SK-N-SH treated with all-trans-retinoic acid at 6 μM for 48 hours (cell line): Measurements from ENCODE around the gene HADHA.

Experiments
- ARNTL ChIP-seq: fragments of 450-650 bp; formaldehyde crosslinking; IDR thresholded peaks from 2 replicates; pipeline ENCODE4 v1.5.0; 2020; ENCODE audit warnings: low read depth, mild to moderate bottlenecking, moderate library complexity, borderline replicate concordance
- SNAI2 ChIP-seq: fragments of 250-450 bp; sonication (Bioruptor Pico); IDR thresholded peaks from 2 replicates; pipeline ENCODE4 v1.5.0; 2020; ENCODE audit warnings: mild to moderate bottlenecking, moderate library complexity
- TCF4 ChIP-seq: fragments of 250-450 bp; sonication (Bioruptor Pico); IDR thresholded peaks from 2 replicates; pipeline ENCODE4 v1.8.0; 2021; ENCODE audit warnings: mild to moderate bottlenecking, moderate library complexity, borderline replicate concordance
- TOX ChIP-seq: fragments of 250-450 bp; sonication (Bioruptor Pico); IDR thresholded peaks from 2 replicates; pipeline ENCODE4 v1.8.0; 2021; ENCODE audit warnings: mild to moderate bottlenecking, moderate library complexity, borderline replicate concordance
- ZNF8 ChIP-seq: fragments of 450-650 bp; formaldehyde crosslinking; IDR thresholded peaks from 2 replicates; pipeline ENCODE4 v1.5.0; 2020; ENCODE audit warnings: mild to moderate bottlenecking, moderate library complexity
- TF ChIP-seq, protein P1 (sequence below): fragments of 250-450 bp; sonication (Bioruptor Pico); IDR thresholded peaks from 2 replicates; pipeline ENCODE4 v1.8.0; 2020; ENCODE audit warnings: mild to moderate bottlenecking, moderate library complexity, borderline replicate concordance
- TF ChIP-seq, protein P2 (sequence below): fragments of 250-450 bp; sonication (Bioruptor Pico); IDR thresholded peaks from 2 replicates; pipeline ENCODE4 v1.5.1; 2020; ENCODE audit warnings: low read depth, mild to moderate bottlenecking, moderate library complexity

DNA sequence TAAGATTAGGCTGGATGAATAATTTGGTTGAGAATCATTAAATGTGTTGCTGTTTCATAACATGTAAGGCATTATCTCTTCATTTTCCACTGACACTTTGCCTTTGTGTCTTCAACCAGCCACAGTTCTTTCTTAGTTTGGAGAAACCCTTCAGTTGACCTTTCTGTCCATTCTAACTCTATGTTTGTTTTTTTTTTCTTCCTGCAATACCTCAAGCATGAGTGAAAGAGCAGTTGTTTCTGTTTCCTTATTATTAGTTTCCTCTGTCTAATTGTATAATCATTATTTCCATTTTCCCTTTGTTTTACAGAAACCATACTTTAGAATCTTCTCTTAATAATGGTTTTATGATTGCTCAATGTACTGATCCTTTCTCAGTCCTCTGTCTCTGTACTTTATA lies 25.9 kb upstream of the HADHA start:
- TF ChIP-seq TOX (CRISPR knock-in tag) (no peak), ARNTL (no peak), SNAI2 (no peak), ZNF8 (no peak), TCF4 (CRISPR knock-in tag) (no peak)
- TF ChIP-seq, protein P1, sequence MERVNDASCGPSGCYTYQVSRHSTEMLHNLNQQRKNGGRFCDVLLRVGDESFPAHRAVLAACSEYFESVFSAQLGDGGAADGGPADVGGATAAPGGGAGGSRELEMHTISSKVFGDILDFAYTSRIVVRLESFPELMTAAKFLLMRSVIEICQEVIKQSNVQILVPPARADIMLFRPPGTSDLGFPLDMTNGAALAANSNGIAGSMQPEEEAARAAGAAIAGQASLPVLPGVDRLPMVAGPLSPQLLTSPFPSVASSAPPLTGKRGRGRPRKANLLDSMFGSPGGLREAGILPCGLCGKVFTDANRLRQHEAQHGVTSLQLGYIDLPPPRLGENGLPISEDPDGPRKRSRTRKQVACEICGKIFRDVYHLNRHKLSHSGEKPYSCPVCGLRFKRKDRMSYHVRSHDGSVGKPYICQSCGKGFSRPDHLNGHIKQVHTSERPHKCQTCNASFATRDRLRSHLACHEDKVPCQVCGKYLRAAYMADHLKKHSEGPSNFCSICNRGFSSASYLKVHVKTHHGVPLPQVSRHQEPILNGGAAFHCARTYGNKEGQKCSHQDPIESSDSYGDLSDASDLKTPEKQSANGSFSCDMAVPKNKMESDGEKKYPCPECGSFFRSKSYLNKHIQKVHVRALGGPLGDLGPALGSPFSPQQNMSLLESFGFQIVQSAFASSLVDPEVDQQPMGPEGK (CRISPR knock-in tag): no peak
- TF ChIP-seq, protein P2, sequence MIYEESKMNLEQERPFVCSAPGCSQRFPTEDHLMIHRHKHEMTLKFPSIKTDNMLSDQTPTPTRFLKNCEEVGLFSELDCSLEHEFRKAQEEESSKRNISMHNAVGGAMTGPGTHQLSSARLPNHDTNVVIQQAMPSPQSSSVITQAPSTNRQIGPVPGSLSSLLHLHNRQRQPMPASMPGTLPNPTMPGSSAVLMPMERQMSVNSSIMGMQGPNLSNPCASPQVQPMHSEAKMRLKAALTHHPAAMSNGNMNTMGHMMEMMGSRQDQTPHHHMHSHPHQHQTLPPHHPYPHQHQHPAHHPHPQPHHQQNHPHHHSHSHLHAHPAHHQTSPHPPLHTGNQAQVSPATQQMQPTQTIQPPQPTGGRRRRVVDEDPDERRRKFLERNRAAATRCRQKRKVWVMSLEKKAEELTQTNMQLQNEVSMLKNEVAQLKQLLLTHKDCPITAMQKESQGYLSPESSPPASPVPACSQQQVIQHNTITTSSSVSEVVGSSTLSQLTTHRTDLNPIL (CRISPR knock-in tag): no peak
